WI38 (cell line): Measurements from ENCODE around the gene SMCO4.
"Not testable (repeated sequence)": the region's sequence is repeated elsewhere in the genome, so short reads cannot be mapped to it uniquely, and the experiment has no call there.

Experiments
- H3K4me3 ChIP-seq: 2 replicates; pipeline ENCODE4 v1.5.1; 2011; ENCODE audit warnings: low read depth, mild to moderate bottlenecking, control low read depth, low read length
- TF ChIP-seq, protein P1 (sequence below): IDR thresholded peaks from 2 replicates; pipeline ENCODE4 v1.5.1; 2012; ENCODE audit warnings: low read depth, mild to moderate bottlenecking, control low read depth, low read length

Gene SMCO4

GRCh38 chr11:93579187-93579751, 36.1 kb upstream of the SMCO4 start:
- no peak overlapping the region for H3K4me3 ChIP-seq
- TF ChIP-seq, protein P1, sequence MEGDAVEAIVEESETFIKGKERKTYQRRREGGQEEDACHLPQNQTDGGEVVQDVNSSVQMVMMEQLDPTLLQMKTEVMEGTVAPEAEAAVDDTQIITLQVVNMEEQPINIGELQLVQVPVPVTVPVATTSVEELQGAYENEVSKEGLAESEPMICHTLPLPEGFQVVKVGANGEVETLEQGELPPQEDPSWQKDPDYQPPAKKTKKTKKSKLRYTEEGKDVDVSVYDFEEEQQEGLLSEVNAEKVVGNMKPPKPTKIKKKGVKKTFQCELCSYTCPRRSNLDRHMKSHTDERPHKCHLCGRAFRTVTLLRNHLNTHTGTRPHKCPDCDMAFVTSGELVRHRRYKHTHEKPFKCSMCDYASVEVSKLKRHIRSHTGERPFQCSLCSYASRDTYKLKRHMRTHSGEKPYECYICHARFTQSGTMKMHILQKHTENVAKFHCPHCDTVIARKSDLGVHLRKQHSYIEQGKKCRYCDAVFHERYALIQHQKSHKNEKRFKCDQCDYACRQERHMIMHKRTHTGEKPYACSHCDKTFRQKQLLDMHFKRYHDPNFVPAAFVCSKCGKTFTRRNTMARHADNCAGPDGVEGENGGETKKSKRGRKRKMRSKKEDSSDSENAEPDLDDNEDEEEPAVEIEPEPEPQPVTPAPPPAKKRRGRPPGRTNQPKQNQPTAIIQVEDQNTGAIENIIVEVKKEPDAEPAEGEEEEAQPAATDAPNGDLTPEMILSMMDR, result no peak

DNA sequence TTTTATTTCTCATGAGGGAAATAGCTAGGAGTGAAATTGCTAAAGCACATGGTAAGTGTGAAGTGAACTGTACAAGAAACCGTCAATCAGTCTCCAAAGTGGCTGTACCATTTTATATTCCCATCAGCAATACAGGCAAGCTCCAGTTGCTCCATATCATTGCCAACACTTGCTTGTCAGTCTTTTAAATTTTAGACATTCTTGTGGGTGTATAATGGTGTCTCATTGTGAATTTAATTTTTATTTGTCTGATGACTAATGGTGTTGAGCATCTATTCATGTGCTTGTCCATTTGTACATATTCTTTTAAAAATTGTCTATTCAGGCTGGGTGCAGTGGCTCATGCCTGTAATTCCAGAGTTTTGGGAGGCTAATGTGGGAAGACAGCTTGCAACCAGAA, 34.1 kb upstream of the SMCO4 start:
- TF ChIP-seq, protein P1, result no peak

DNA sequence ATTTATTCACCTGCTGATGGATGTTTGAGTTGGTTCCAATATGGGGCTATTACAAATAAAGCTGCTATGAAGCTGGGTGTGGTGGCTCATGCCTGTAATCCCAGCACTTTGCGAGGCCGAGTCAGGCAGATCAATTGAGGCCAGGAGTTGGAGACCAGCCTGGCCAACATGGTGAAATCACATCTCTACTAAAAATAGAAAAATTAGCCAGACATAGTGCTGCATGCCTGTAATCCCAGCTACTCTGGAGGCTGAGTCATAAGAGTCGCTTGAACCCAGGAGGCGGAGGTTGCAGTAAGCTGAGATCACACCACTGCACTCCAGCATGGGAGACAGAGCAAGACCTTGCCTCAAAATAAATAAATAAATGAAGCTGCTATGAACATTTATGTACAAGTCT, 33.7 kb upstream of the SMCO4 start:
- not testable (repeated sequence) for H3K4me3 ChIP-seq

More for the DNA sequence above, 34.1 kb upstream of the SMCO4 start:
- no peak overlapping the region for H3K4me3 ChIP-seq

DNA sequence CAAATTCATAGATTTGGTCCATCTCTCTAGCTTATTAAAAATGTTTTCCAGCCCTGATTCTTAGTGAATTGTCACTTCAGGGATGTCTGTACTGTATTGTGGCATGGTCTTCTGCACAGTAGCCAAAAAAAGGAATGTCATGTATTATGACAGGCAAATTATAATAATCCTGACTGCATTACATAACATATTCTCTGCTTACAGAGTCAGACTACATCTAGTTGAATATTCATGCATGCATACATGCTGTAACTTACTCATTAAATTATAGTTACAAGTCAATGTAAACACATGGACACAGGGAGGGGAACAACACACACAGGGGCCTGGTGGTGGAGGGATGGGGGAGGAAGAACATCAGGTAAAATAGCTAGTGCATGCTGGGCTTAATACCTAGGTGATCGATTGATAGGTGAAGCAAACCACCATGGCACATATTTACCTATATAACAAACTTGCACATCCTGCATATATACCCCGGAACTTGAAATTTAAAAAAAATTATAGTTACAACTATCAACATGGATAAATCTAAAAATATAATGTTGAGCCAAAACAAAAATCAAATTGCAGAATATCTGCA, 31.5 kb upstream of the SMCO4 start:
- TF ChIP-seq, protein P1, result no peak
- no peak overlapping the region for H3K4me3 ChIP-seq

DNA sequence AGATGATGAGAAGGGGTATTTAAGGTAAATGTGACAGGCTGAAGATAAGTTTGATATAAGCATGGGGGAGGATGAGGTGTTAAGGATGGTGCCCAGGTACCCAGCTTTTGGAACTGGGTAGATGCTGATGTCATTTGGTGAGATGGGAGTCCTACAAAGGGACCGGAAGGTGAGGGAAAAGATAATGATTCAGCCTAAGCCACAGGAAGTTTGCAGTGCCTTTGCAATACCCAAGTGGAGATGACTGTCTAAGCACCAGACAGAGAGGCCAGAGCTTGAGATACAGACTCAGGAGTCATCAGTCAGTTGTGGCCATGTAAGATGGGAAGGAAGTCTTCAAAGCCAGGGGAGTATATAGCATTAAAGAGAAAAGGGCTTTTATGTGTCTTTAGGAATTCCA, 30.0 kb upstream of the SMCO4 start:
- H3K4me3 ChIP-seq, result no peak overlapping the region
- TF ChIP-seq, protein P1, result no peak

DNA sequence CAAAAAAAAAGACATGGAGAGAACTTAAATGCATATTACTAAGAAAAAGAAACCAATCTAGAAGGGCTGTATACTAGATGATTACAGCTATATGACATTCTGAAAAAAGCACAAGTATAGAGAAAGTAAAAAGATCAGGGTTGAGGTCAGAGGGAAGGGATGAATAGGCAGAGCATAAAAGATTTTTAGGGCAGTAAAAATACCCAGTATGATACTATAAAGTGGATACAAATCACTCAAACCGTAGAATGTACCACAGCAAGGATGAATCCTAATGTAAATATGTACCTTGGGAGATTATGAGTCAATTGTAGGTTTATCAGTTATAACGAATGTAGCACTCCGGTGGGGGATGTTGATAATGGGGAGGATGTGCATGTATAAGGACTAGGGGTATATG, 29.4 kb upstream of the SMCO4 start:
- TF ChIP-seq, protein P1, result no peak

GRCh38 chr11:93572171-93572570, 29.0 kb upstream of the SMCO4 start:
- TF ChIP-seq, protein P1, result no peak
- no peak overlapping the region for H3K4me3 ChIP-seq

More for the DNA sequence above, 29.4 kb upstream of the SMCO4 start:
- no peak overlapping the region for H3K4me3 ChIP-seq

DNA sequence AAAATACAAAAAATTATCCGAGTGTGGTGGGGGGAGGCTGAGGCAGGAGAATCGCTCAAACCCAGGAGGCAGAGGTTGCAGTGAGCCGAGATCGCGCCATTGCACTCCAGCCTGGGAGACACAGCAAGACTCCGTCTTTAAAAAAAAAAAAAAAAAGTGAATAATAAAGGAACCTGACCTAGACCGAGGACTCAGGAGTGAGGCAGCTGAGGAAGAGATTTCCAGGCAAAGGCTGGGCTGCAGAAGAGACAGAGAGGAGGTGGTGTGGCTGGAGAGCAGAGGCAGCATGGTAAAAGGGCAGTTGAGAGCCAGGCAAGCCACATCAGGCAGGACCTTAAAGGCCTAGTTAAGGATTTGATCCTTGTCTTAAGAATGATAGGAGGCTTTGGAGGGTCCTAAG, 28.4 kb upstream of the SMCO4 start:
- no peak overlapping the region for H3K4me3 ChIP-seq
- TF ChIP-seq, protein P1, result no peak
